Gastrocnemius medialis (tissue), 4 donors: ENCODE results near the gene SLC35F1. TPM values are rescaled to one million over a fixed set of nuclear protein-coding genes. Genes with fewer than 3 reads are reported as not detected.

Source experiments
- ATAC-seq, 2 donors: fragments of 150-250 bp; one replicate each; pipeline ENCODE4 v1.9.1; 2016
- DNase-seq, 2 donors: peaks; one replicate each; pipeline ENCODE4 v3.0.0-alpha.2; 2019
- H3K27ac ChIP-seq, 4 donors: fragments of 200-600 bp; sonication (generic); 1 replicate in 1 of 4; 2 replicates in 3 of 4; pipeline ENCODE4 v1.5.1; 2016 to 2018; ENCODE audit warnings: mild to moderate bottlenecking in 2 of 4, moderate library complexity in 1 of 4
- H3K27me3 ChIP-seq, 3 donors: fragments of 200-600 bp; sonication (generic) in 2 of 3; 1 replicate in 1 of 3; 2 replicates in 2 of 3; pipeline versions ENCODE4 v1.5.1 to v1.6.0; 2016 to 2019; ENCODE audit warnings: mild to moderate bottlenecking in 1 of 3, moderate library complexity in 1 of 3
- H3K36me3 ChIP-seq, 2 donors: fragments of 200-600 bp; sonication (generic) in 1 of 2; one replicate each; pipeline ENCODE4 v1.5.1; 2017 to 2018
- H3K4me1 ChIP-seq, 2 donors: fragments of 200-600 bp; sonication (generic) in 1 of 2; one replicate each; pipeline ENCODE4 v1.5.1; 2016 to 2017; ENCODE audit warnings: mild to moderate bottlenecking in 2 of 2
- H3K4me3 ChIP-seq, 4 donors: fragments of 200-600 bp; sonication (generic) in 3 of 4; 1 replicate in 1 of 4; 2 replicates in 3 of 4; pipeline ENCODE4 v1.5.1; 2016 to 2019; ENCODE audit warnings: mild to moderate bottlenecking in 2 of 4
- H3K9me3 ChIP-seq, 3 donors: fragments of 200-600 bp; sonication (generic) in 2 of 3; 1 replicate in 1 of 3; 2 replicates in 2 of 3; pipeline ENCODE4 v1.5.1; 2016 to 2019
- POLR2A ChIP-seq, 2 donors: fragments of 450-650 bp; IDR thresholded peaks; one replicate each; pipeline ENCODE4 v1.6.1; 2017; ENCODE audit warnings: antibody characterized with exemption in 2 of 2, mild to moderate bottlenecking in 2 of 2, moderate library complexity in 2 of 2
- in situ Hi-C, 4 donors: fragments of 200-750 bp; cut with MboI; loops; one replicate each; pipeline versions ENCODE4 v1.15.0 to v1.8.0; 2017; ENCODE audit warnings: low sequenced_read_pairs in 4 of 4
- intact Hi-C: fragments of 100-400 bp; cut with DNase I; formaldehyde crosslinking; loops from one replicate; pipeline ENCODE4 v1.15.1; 2023; ENCODE audit warnings: low total_unique reads
- total RNA-seq, 4 donors: library from RNA; depleted of rRNA; stranded (reverse); fragments of >200 nt; gene quantifications; one replicate each; pipeline versions ENCODE4 v1.1.0 to v1.2.3, GENCODE V29; 2016
- TF ChIP-seq, protein P1 (sequence below), 5 experiments: fragments of 450-650 bp in 3 of 5; fragments of 200-600 bp in 2 of 5; sonication (generic) in 2 of 5; IDR thresholded peaks in 4 of 5; conservative IDR thresholded peaks in 1 of 5; 1 replicate in 4 of 5; 2 replicates in 1 of 5; pipeline ENCODE4 v1.5.1; 2016 to 2019; ENCODE audit warnings: antibody characterized with exemption in 5 of 5, mild to moderate bottlenecking in 3 of 5, moderate library complexity in 3 of 5

Gene SLC35F1
- total RNA-seq, 4 donors from 2014 or later = 0.13 to 0.29 TPM; not detected in 2

GRCh38 chr6:118353564-118353963, 446.5 kb downstream of the SLC35F1 start:
- no peak for TF ChIP-seq POLR2A (IDR thresholded peaks at IDR 0.05)
- TF ChIP-seq, protein P1, sequence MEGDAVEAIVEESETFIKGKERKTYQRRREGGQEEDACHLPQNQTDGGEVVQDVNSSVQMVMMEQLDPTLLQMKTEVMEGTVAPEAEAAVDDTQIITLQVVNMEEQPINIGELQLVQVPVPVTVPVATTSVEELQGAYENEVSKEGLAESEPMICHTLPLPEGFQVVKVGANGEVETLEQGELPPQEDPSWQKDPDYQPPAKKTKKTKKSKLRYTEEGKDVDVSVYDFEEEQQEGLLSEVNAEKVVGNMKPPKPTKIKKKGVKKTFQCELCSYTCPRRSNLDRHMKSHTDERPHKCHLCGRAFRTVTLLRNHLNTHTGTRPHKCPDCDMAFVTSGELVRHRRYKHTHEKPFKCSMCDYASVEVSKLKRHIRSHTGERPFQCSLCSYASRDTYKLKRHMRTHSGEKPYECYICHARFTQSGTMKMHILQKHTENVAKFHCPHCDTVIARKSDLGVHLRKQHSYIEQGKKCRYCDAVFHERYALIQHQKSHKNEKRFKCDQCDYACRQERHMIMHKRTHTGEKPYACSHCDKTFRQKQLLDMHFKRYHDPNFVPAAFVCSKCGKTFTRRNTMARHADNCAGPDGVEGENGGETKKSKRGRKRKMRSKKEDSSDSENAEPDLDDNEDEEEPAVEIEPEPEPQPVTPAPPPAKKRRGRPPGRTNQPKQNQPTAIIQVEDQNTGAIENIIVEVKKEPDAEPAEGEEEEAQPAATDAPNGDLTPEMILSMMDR (IDR thresholded peaks at IDR 0.05 in 4 of 5, conservative IDR thresholded peaks at IDR 0.05 in 1 of 5) = no peak
- H3K9me3 ChIP-seq = no peaks in the 10 kb centered on the region
- peaks cover 5 to 16% of the 10 kb centered on the region in 2 donors for H3K4me1 ChIP-seq
- intact Hi-C loops (no loop called here), in situ Hi-C loops (no loop called here)
- peak in 1 of 2 donors; percentile 15 for DNase-seq
- no peaks in the 10 kb centered on the region for H3K27me3 ChIP-seq
- ATAC-seq = peak in 1 of 2 donors; percentile 20
- H3K4me3 ChIP-seq = no peak overlapping the region
- H3K36me3 ChIP-seq = no peaks in the 10 kb centered on the region
- H3K27ac ChIP-seq = no peak overlapping the region

DNA sequence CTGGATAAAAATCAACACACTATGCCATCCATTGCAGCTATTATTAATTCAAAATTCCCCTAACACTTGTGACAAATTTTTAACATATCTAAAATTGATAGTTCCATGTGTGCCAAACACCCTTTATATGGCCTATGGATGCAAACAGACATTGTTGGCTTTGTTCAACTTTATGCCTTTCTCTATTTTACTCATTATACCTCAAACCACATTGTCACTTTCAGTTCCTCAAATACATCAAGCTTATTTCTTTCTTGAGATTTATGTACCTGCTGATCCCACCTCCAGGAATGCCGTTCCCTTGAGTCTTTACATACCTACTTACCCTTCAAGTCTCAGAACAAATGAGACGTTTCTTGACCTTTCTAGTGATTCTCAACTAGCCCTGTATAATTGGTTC, 447.6 kb downstream of the SLC35F1 start:
- H3K36me3 ChIP-seq = no peaks in the 10 kb centered on the region
- no peak for DNase-seq
- H3K27me3 ChIP-seq = no peaks in the 10 kb centered on the region
- no peaks in the 10 kb centered on the region for H3K9me3 ChIP-seq
- no peak for ATAC-seq
- no peak overlapping the region for H3K4me3 ChIP-seq
- intact Hi-C loops (no loop called here), in situ Hi-C loops (no loop called here)
- no peak for TF ChIP-seq POLR2A (IDR thresholded peaks at IDR 0.05)
- TF ChIP-seq, protein P1 (IDR thresholded peaks at IDR 0.05 in 4 of 5, conservative IDR thresholded peaks at IDR 0.05 in 1 of 5) = no peak
- H3K4me1 ChIP-seq = peaks cover 5 to 18% of the 10 kb centered on the region in 2 donors
- no peak overlapping the region for H3K27ac ChIP-seq

DNA sequence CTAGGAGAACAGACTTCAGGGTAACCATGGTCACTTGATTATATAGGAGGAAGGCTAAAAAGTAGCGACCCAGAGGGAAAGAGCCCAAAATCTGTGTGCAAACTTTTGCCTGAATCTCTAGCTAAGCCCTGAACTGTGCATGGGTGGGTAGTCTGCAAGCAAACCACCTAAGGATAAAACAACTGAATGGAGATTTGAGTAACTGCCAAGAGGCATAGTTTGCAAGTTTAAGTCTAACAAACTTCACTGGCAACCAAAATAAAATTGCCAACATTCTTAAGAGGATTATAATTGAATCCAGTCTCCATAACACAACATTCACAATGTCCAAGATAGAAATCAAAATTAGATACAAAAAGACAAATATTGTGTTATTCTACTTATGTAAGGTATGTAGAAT, 449.0 kb downstream of the SLC35F1 start:
- intact Hi-C loops (no loop called here), in situ Hi-C loops (no loop called here)
- DNase-seq = no peak
- no peaks in the 10 kb centered on the region for H3K27me3 ChIP-seq
- H3K27ac ChIP-seq = no peak overlapping the region
- TF ChIP-seq, protein P1 (IDR thresholded peaks at IDR 0.05 in 4 of 5, conservative IDR thresholded peaks at IDR 0.05 in 1 of 5) = no peak
- TF ChIP-seq POLR2A (IDR thresholded peaks at IDR 0.05) = no peak
- H3K36me3 ChIP-seq = no peaks in the 10 kb centered on the region
- ATAC-seq = no peak
- H3K9me3 ChIP-seq = no peaks in the 10 kb centered on the region
- H3K4me1 ChIP-seq = peaks cover 5 to 18% of the 10 kb centered on the region in 2 donors
- H3K4me3 ChIP-seq = no peak overlapping the region

DNA sequence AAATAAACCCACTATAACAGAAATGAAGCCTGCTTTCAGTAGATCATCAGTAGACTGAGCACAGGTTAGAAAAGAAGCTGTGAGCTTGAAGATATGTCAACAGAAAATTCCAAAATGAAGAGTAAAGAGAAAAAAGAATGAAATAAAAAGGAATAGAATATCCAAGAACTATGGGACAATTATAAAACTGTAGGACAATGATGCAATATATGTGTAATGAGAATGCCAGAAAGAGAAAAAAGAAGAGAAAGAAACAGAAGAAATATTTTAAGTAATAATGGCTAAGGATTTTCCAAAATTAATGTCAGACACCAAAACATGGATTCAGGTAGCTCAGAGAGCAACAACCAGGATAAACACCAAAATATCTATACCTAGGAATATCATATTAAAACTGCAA, 449.6 kb downstream of the SLC35F1 start:
- in situ Hi-C loops = no loop called here
- DNase-seq (no peak), ATAC-seq (no peak)
- H3K4me1 ChIP-seq = peaks cover 5 to 18% of the 10 kb centered on the region in 2 donors
- TF ChIP-seq, protein P1 (IDR thresholded peaks at IDR 0.05 in 4 of 5, conservative IDR thresholded peaks at IDR 0.05 in 1 of 5) = no peak
- TF ChIP-seq POLR2A (IDR thresholded peaks at IDR 0.05) = no peak
- no peaks in the 10 kb centered on the region for H3K27me3 ChIP-seq
- no peak overlapping the region for H3K4me3 ChIP-seq
- H3K9me3 ChIP-seq = no peaks in the 10 kb centered on the region
- intact Hi-C loops = no loop called here
- H3K36me3 ChIP-seq = no peaks in the 10 kb centered on the region
- no peak overlapping the region for H3K27ac ChIP-seq

Other genes with a start within 250 kb of the SLC35F1 start
- 10 to 100 TPM in 1 of 4 donors, 1 to 10 TPM in 3; 7.1 to 10.5 (median 7.6) TPM for gene NUS1, start 231.8 kb upstream of the SLC35F1 start, total RNA-seq